Measurements from ENCODE around the gene CORO1C. TPM values are rescaled to one million over a fixed set of nuclear protein-coding genes. Genes with fewer than 3 reads are reported as not detected.
A peak's percentile ranks its signal among the peaks of the same experiment; 100 is the strongest.

CORO1C gene
- total RNA-seq, 2 donors from 2014 or later = 59.6 to 70.7 TPM

DNA sequence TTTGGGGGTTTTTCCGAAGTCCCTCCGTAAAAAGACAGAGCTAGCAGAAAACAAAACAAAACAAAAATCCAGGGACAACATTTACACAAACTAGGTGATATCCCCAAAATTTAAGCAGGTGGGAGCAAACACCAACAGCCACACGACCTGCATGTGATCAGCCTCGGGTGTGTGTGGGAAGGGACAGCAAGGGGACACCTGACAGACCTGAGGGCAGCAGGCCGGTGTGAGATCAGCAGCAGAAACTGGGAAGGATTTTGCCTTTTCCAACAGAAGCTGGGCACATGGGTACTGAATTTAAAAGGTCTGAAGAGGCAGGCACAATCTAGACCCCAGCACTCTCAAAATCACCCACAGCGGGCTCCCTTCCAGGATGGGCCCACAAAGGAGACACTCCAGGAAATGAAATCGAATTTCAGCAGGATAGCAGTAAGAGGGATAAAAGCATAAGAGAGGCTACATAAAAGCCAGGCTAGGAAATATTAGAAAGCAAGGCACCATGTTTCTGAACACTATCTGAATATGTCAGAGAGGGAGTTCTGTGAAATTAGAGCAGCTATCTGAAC lies 61.2 kb downstream of the CORO1C start:
- no peak for DNase-seq (ENCODE audit: low spot score)

DNA sequence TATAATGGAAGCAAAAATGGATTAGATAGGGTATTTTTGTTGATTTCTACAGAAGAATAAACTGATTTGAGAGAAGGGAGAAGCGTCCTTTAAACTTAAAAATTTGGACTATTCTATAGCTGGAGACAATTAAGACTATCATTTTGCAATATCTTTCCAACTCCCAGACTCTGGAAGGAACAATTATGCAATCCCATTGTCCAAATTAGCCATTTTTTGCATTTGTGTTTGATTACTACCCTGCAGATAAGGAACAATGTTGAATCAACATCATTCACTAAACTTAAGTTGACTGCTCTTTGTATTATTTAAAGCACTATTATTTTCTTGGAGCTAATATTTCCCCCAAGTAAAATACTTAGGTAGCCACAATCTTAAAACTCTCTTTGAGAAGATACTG lies 62.8 kb downstream of the CORO1C start:
- no peaks in the 10 kb centered on the region for H3K9me3 ChIP-seq
- H3K27ac ChIP-seq = peak overlapping the region in 1 of 2 donors; percentile 83
- TF ChIP-seq CTCF (IDR thresholded peaks at IDR 0.05) = no peak
- H3K36me3 ChIP-seq = peaks cover 13% of the 10 kb centered on the region
- no peak overlapping the region for H3K4me3 ChIP-seq
- no peaks in the 10 kb centered on the region for H3K27me3 ChIP-seq
- no peak for DNase-seq (ENCODE audit: low spot score)
- peaks cover 0 to 65% of the 10 kb centered on the region in 2 donors for H3K4me1 ChIP-seq

More for the DNA sequence above, 61.2 kb downstream of the CORO1C start:
- Histone ChIP-seq H3K27ac (peak overlapping the region; percentile 5 to 68), H3K36me3 (peaks cover 13% of the 10 kb centered on the region), H3K27me3 (no peaks in the 10 kb centered on the region), H3K4me1 (peaks cover 0 to 51% of the 10 kb centered on the region in 2 donors), H3K9me3 (no peaks in the 10 kb centered on the region), H3K4me3 (no peak overlapping the region)
- TF ChIP-seq CTCF (IDR thresholded peaks at IDR 0.05) = no peak

DNA sequence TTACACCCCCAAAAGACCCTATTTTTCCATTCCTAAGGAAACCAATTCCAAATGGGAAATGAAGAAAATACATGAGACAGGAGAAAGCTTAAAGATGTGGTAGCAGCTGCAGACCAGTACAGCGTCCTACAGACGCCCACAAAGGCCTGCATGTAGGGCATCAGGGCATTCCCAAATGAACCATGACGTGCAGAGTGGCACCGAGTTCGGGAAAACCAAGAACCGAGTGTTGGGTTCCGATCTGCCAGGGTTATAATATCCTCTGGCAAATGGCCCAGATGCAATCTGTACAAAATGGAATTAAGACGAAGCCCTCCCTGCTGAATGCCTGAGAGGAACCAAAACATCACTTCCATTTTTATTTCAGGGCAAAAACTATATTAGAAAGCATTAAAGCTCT lies 63.3 kb downstream of the CORO1C start:
- Histone ChIP-seq H3K36me3 (peaks cover 10% of the 10 kb centered on the region), H3K27me3 (no peaks in the 10 kb centered on the region), H3K9me3 (no peaks in the 10 kb centered on the region), H3K4me1 (peaks cover 0 to 65% of the 10 kb centered on the region in 2 donors), H3K27ac (peak overlapping the region; percentile 83 to 93), H3K4me3 (no peak overlapping the region)
- no peak for TF ChIP-seq CTCF (IDR thresholded peaks at IDR 0.05)
- no peak for DNase-seq (ENCODE audit: low spot score)

- H3K4me1 ChIP-seq = peaks cover 0 to 65% of the 10 kb centered on the region in 2 donors
- H3K4me3 ChIP-seq = no peak overlapping the region
- H3K9me3 ChIP-seq = no peaks in the 10 kb centered on the region
- DNase-seq (ENCODE audit: low spot score) = no peak
- H3K27me3 ChIP-seq = no peaks in the 10 kb centered on the region
- H3K36me3 ChIP-seq = peaks cover 3% of the 10 kb centered on the region
- TF ChIP-seq CTCF (IDR thresholded peaks at IDR 0.05) = no peak
- H3K27ac ChIP-seq = peak overlapping the region; percentile 83 to 93
Observed at GRCh38 chr12:108667349-108667748, 64.0 kb downstream of the CORO1C start.

DNA sequence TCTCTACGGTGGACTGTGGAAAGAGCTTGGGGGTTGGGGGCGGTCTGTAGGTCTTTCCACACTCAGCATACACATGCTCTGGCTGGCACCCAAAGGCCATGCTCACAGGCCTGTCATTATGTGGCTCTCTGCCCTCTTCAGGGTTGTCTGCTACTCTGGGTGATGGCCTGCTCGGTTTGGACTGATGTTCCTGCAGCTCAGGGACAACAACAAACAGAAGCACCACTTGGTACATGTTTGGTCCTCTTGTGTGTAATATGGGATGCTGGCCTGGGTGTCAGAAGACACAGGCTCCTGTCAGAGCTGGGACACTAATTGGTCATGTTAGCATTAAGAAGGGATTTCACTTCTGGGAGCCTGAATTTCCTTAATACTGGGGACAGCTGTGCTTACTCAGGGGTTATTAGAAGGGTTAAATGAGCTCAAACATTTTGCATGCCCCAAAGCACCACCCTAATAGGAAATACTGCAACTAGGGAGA lies 64.9 kb downstream of the CORO1C start:
- Histone ChIP-seq H3K4me1 (peaks cover 0 to 65% of the 10 kb centered on the region in 2 donors), H3K36me3 (peaks cover 4% of the 10 kb centered on the region), H3K4me3 (no peak overlapping the region), H3K27ac (peak overlapping the region; percentile 83 to 93), H3K27me3 (no peaks in the 10 kb centered on the region), H3K9me3 (no peaks in the 10 kb centered on the region)
- DNase-seq (ENCODE audit: low spot score) = no peak
- TF ChIP-seq CTCF (IDR thresholded peaks at IDR 0.05) = no peak

Measured in right atrium auricular region (tissue), 2 donors.